ENCODE data around the gene AFAP1. TPM values are rescaled to one million over a fixed set of nuclear protein-coding genes. Genes with fewer than 3 reads are reported as not detected.

The AFAP1 gene
- total RNA-seq, 4 donors from 2014 or later, result 8.2 to 22.3 (median 15.2) TPM

DNA sequence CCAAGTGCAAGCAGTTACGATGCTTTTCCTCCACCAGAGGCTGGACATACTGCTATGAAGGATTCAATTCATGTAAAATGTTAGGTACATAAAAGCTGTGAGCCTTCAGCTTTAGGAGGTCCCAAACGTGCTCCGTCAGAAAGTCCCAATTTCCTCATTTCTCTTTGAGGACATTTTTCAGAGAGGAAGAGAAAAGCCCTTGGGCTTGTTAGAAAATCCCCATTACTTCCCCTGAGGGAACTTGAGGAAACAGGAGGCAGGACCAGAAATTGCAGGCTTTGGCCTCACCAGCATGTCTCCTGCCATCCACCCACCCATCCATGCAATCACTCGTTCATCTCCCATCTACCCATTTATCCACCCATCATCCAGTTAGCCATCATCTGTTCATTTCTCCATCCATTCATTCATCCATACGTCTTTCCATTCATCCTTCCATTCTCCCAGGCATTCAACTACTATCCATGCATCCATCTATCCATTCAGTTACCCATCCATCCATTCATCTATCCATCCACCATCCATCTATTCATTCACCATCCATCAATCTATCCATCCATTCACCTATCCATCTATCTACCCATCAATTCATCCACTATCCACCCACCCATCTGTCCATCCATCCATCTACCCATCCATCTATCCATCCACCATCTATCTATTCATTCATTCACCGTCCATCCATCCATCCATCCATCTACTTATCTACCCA, 223.5 kb downstream of the AFAP1 start:
- H3K4me3 ChIP-seq (ENCODE audit: low read depth, poor library complexity, severe bottlenecking), result no peak overlapping the region
- intact Hi-C loops (cut with DNase I; ENCODE audit: low total_unique reads), result no loop called here
- no peak for DNase-seq (ENCODE audit: low spot score in 2 of 2)
- TF ChIP-seq POLR2A (IDR thresholded peaks at IDR 0.05), result no peak
- no peak for TF ChIP-seq CTCF (IDR thresholded peaks at IDR 0.05)
- 71 to 80% methylated on average over 6 of the region's 6 CpGs for WGBS, 2 donors

DNA sequence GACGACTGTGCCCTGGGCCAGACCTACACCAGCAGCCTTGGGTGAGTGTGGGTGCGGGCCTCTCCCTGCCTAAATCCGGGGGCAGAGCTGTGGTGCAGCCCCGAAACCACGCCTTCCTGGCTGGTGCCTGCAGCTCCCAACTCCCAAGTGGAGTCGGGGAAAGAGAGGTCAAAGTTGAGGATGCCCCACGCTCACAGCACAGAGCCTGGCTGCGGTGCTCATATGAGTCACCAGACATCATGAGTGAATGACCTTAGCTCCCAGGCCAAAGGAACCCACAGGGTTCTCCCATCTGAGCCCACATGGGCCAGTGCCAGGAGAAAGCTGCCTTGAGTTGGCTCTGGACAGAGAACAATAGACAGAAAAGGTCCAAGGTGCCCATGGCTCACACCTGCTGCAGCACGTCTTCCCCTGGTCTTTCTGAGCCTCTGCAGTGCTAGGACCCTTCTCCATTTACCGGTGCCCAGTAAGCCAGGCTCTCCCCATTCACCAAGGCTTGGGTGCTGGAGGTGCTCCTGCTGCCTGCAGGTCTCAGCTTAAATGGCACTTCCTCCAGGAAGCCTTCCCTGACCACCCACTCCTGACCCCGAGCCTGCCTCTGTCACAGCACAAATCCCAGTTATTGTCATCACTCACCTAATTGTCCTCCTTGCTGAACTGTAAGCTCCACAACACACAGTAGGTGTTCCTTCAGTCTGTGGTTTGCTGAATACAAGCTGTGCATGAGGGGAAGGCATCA, 224.2 kb downstream of the AFAP1 start:
- no peak for DNase-seq (ENCODE audit: low spot score in 2 of 2)
- TF ChIP-seq POLR2A (IDR thresholded peaks at IDR 0.05), result no peak
- TF ChIP-seq CTCF (IDR thresholded peaks at IDR 0.05), result no peak
- H3K4me3 ChIP-seq (ENCODE audit: low read depth, poor library complexity, severe bottlenecking), result no peak overlapping the region
- WGBS, 2 donors, result 79 to 85% methylated on average over 10 to 11 of the region's 11 CpGs
- intact Hi-C loops (cut with DNase I; ENCODE audit: low total_unique reads), result no loop called here

DNA sequence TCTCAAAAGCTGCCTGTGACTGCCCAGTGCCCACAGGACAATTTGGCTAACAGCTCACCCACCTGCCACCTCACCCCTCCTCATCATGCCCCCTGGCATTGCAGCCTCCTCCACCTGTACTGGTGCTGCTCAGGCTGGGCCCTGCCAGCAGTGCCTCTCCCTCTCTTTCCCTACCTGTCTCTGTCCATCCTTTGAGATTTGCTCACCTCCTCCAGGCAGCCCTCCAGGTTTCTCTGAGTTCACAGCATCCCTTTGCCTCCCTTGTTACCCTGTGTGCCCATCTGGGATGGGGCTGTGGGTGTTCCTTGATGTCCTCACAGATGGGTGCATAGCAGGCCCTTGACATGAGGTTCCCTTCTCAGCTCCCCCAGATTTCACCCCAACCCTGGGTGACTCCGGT, 224.9 kb downstream of the AFAP1 start:
- 86 to 96% methylated on average over 1 of the region's 1 CpG for WGBS, 2 donors
- intact Hi-C loops (cut with DNase I; ENCODE audit: low total_unique reads), result no loop called here
- TF ChIP-seq POLR2A (IDR thresholded peaks at IDR 0.05) (no peak), CTCF (IDR thresholded peaks at IDR 0.05) (no peak)
- H3K4me3 ChIP-seq (ENCODE audit: low read depth, poor library complexity, severe bottlenecking), result no peak overlapping the region
- DNase-seq (ENCODE audit: low spot score in 2 of 2), result no peak

DNA sequence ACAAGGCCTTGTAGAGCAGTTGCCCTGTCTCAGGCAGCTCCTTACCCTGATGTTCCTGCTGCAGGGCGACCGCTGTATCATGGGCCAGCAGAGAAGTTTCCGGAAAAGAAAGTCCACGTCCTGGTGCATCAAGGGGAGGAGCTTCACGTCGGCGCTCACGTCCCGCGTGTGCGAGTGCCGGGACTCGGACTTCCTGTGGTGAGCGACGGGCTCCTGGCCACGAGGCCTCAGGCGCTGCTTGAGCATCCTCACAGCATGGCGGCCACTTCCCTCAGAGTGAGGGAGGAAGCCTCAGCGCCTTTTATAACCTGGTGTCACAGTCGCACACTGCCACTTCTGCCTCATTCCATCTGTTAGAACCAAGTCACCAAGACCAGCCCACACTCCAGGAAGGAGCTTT, 225.5 kb downstream of the AFAP1 start:
- 93 to 97% methylated on average over 19 to 20 of the region's 20 CpGs for WGBS, 2 donors
- no peak overlapping the region for H3K4me3 ChIP-seq (ENCODE audit: low read depth, poor library complexity, severe bottlenecking)
- no peak for DNase-seq (ENCODE audit: low spot score in 2 of 2)
- TF ChIP-seq CTCF (IDR thresholded peaks at IDR 0.05) (no peak), POLR2A (IDR thresholded peaks at IDR 0.05) (no peak)
- intact Hi-C loops (cut with DNase I; ENCODE audit: low total_unique reads), result no loop called here

GRCh38 chr4:7713757-7714156, 225.9 kb downstream of the AFAP1 start:
- no peak overlapping the region for H3K4me3 ChIP-seq (ENCODE audit: low read depth, poor library complexity, severe bottlenecking)
- intact Hi-C loops (cut with DNase I; ENCODE audit: low total_unique reads), result no loop called here
- WGBS, 2 donors, result 83 to 88% methylated on average over 6 to 7 of the region's 7 CpGs
- DNase-seq (ENCODE audit: low spot score in 2 of 2), result no peak
- TF ChIP-seq CTCF (IDR thresholded peaks at IDR 0.05) (no peak), POLR2A (IDR thresholded peaks at IDR 0.05) (no peak)

Measured in lower leg skin (tissue), 4 donors.